GM21423 (cell line): ENCODE results near the gene USP10.
"Not testable (repeated sequence)": the region's sequence is repeated elsewhere in the genome, so short reads cannot be mapped to it uniquely, and the experiment has no call there.

Experiments used
- ATAC-seq: cut with Tn5 transposase; IDR thresholded peaks from one replicate; pipeline ENCODE4 v1.9.1; 2021; ENCODE audit warnings: mild to moderate bottlenecking, moderate library complexity; ENCODE audit not compliant: unreplicated experiment

USP10 gene

GRCh38 chr16:84672276-84673202, 27.3 kb upstream of the USP10 start:
- peak; percentile 64 for ATAC-seq

GRCh38 chr16:84673203-84673535, 26.6 kb upstream of the USP10 start:
- ATAC-seq, result no peak

DNA sequence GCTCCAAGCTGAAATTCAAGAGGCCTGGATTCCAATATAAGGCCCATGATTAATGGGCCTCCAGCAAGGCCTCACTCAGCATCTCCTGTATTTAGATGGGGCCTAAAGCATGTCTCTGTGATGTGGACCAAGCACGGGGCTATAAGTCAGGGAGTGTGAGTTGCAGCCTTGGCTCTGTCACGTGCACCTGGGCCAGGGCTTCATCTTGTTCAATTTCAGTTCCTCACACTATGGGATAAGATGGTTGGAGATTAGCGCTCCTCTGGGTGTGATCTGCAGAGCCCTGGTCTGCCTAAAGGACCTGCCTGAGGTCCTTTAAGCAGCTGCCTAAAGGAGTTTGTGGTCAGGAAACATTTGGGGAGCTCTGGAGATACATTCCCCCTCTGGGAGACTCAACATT, 26.2 kb upstream of the USP10 start:
- no peak for ATAC-seq

DNA sequence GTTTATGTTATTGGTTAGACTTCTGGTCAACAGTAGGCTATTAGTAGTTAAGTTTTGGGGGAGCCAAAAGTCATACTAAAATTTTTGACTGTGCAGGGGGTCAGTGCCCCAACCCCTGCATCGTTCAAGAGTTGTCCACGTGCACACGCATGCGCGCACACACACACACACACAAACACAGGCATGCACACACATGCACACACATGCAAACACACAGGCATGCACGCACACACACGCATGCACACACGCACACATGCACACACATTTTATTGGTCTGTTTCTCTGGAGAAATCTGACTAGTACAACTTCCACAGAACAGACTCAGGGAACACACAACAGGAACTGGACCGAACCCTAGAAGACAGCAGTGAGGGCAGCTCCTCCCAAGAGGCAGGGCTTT, 24.4 kb upstream of the USP10 start:
- no peak for ATAC-seq

DNA sequence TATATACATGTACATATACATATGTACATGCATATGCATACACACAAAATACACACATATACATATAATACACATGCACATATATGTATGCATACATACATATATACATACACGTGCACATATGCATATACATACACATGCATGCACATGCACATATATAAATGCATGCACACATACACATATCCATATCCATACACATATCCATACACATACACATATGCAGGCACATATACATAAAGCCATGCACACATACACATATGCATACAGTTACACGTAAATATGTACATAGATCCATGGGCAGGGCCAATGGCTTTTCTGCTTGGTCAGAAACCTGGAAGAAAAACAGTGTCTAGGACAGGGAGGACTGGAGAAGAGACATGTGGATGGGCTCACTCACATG, 23.9 kb upstream of the USP10 start:
- no peak for ATAC-seq

DNA sequence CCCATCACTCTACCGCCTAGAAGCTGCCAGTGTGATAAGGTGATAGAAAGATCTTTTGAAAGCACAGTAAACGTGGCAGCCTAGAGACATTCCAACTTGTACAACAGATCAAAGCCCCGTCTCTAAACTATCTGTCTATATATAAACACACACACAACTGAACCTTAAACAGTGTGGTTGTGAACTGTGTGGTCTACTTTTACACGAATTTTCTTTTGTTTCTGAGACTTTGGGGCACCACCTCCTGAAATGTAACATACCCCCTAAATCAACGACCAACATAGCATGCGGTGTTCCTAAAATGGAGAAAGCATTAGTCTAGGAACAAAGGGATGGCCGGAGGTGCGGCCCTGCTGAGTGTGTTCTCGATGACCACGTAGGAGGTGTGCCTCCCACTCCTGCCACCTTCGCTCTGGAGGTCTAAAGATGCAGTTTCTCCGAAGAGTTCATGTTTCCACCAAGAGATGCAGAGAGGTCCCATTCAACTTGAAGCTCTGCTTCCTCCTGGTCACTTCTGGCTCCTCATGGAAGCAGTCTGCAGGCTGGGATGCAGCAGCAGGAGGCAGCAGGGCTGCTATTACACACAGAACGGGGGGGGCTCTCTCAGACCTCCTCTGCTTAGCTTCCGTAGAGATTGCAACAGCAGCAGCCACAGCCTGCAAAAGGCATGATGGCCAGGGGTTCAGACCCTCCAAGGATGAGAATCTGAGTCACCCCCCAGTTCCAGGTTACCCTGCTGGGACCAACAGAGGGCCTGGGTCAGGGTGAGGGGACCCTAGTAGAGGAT, 22.6 kb upstream of the USP10 start:
- no peak for ATAC-seq

GRCh38 chr16:84677849-84678248, 22.0 kb upstream of the USP10 start:
- ATAC-seq, result no peak

- no peak for ATAC-seq
These were observed 21.3 kb upstream of the USP10 start for GRCh38 chr16:84678541-84678940.

DNA sequence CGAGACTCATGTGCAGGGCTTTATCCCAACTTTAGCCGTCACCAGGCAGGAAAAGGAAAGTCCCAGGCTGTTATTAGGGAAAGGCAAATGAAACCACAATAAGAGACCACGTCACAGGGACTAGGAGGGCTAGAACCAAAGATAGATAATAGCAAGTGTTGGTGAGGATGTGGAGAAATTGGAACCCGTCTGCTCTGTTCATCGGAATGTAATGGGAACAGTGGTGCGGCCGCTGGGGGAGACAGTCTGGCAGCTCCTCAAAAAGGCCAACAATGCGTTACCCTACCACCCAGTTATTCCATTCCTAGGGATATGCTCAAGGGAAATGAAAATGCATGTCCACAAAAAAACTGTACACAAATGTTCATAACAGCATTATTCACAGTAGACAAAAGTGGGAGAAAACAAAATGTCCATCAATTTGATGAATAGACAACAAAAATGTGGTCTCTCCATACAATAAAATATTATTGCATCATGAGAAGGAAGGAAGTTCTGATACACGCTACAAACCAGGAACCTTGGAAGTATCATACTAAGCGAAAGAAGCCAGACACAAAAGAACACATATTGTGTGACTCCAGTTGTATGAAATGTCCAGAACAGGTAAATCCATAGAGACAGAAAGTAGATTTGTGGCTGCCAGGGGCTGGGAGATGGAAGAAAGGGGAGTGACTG, 19.5 kb upstream of the USP10 start:
- no peak for ATAC-seq

GRCh38 chr16:84680843-84681629, 18.8 kb upstream of the USP10 start:
- ATAC-seq, result no peak

DNA sequence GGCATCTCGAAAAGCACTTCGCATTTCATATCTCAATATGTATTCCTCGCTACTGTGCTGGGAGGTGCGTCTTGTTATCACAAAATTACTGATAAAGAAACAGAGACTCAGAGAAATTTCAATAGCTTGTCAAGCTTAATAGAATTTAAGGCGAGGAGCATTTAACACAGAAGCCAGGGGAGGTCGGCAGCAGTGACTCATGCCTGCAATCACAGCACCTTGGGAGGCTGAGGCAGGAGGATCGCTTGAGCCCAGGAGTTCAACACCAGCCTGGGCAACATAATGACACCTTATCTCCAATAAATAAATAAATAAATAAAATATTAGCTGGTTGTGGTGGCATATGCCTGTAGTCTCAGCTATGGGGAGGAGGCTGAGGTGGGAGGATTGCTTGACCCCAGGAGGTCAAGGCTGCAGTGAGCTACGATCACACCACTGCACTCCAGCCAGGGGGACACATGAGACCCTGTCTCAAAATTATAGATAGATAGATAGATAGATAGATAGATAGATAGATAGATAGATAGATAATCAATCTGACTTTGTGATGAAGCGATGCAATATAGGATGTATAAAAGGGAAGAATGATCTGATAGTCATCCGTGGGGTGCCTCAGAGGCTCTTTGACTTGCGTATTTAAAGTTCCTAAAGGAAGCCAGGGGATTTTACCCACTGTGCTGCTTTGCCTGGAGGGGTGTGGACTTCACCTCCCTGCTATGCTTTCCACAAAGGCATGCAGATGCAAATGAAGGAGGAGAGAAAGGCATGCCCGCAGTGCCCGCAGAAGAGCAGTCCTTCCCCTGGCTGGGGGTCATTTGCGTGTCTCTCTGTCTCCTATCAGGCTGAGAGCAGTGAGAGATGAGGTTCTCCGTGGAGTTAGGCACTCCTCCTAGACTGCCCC, 15.9 kb upstream of the USP10 start:
- no peak for ATAC-seq

- no peak for ATAC-seq
These were observed 15.2 kb upstream of the USP10 start for GRCh38 chr16:84684592-84684965.

- no peak for ATAC-seq
These were observed 14.6 kb upstream of the USP10 start for GRCh38 chr16:84685210-84685609.

- no peak for ATAC-seq
These were observed 13.0 kb upstream of the USP10 start for GRCh38 chr16:84686707-84687298.

DNA sequence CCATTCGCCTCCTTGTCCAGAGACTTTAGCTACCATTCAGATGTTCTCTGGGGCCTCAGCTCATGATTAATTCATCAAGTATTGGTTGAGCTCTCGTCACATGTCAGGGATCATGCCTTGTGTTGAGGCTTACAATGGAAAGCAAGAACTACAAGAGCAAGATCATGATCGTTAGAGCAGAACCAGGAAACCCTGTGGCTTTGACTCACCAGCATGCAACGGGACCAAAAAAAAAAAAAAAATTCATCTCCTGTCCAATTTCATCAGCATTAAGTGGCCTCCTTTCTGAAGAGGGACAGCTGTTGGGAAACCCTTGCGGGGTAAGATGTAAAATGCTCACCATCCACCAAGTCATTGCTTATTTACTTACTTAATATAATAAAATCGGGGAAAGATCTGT, 12.1 kb upstream of the USP10 start:
- no peak for ATAC-seq

GRCh38 chr16:84688163-84688562, 11.6 kb upstream of the USP10 start:
- ATAC-seq, result not testable (repeated sequence)

- ATAC-seq, result no peak
These were observed 10.7 kb upstream of the USP10 start for GRCh38 chr16:84689111-84689510.

GRCh38 chr16:84690088-84690819, 9.5 kb upstream of the USP10 start:
- ATAC-seq, result no peak
